Fibroblast of skin of left quadriceps (primary cell): ENCODE results near the gene TNFRSF1A.
A peak's percentile ranks its signal among the peaks of the same experiment; 100 is the strongest.

Source experiments
- DNase-seq, 2 experiments: peaks; one replicate each; pipeline ENCODE4 v3.0.0-alpha.2; 2013; ENCODE audit warnings: low read depth in 2 of 2

TNFRSF1A gene

DNA sequence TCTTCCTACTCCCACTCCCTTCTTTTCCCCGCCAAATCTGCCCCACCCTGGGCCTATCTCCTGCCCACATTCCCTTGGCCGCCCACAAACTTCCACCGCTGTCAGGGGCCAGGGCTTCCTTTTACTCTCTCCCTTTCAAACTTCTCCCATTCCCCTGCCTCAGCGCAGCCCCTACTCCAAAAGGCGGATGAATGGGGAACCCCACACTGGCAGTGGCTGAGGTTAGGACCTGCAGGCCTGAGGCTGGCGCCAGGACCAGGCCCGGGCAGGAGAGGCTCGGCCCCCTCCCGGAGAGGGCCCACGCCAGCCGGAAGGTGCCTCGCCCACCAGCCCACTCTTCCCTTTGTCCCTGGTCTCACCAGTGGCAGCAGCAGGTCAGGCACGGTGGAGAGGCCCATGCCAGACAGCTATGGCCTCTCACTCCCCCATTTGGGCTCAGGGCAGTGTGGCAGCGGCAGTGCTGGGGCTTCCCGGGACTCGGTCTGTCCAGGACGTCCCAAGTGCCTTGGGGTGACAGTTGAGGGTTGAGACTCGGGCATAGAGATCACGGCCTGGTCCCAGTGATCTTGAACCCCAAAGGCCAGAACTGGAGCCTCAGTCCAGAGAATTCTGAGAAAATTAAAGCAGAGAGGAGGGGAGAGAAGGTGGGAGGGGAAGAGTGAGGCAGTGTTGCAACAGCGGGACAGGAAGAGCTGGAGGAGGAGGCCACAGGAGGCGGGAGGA, at the start of gene TNFRSF1A:
TNFRSF1A (minus strand) TSS at position 660 of the 723 bp plus-strand sequence; CDS start at position 398, 262 bp downstream.
- DNase-seq: peak; percentile 51 to 57

DNA sequence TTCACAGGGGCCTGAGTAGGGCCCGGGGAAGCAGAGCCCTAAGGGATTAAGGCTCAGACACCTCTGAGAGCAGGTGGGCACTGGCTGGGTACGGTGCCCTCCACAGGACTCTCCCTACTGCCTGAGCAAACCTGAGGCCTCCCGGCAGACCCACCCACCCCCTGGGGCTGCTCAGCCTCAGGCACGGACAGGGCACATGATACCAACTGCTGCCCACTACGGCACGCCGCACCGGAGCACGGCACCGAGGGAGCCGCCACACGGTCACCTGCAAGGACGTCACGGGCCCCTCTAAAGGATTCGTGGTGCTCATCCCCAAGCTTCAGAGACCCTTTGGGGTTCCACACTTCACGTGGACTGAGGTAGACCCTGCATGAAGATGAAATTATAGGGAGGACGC, 49.1 kb upstream of the TNFRSF1A start:
- no peak for DNase-seq

DNA sequence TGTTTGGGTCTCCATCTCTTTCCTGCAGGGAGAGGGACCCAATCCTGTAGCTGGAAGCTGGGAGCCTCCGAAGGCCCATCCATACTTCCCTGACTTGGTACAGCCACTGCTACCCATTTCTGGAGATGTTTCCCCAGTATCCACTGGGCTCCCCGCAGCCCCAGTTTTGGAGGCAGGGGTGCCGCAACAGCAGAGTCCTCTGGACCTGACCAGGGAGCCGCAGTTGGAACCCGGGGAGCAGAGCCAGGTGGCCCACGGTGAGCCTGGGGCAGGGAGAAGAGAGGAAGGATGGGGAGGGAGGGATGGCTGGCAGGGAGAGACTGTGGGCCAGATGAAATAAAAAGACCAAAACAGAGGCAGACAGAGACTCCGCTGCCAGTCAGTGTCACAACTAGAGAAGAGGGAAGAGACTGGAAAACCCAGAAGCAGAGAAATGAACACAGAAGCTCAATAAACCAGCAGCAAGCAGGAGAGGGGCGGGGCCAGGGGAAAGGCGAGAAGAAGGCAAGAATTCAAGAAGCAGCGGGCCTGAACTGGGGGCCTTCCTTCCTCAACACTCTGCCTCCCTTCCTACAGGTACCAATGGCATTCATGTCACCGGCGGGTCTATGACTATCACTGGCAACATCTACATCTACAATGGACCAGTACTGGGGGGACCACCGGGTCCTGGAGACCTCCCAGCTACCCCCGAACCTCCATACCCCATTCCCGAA, 48.4 kb upstream of the TNFRSF1A start:
- DNase-seq: no peak

DNA sequence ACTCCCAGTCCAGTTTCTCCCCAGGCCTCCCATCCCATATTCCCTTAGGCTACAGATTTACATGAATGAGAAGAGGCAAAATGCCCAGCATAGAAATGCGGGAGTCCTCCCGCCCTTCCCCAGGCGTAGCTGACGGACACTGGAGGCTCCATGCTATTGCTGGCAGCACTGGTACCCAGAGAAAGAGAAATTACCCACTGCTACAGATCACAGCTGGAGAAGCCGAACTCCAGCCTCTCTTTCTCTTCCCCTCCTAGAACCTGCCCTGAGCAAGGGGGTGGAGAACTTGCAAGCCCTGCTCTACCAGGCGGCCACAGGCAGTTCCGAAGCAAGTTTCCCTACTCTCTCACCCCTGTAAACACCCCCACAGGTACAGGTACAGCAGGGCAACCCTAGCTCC, 45.7 kb upstream of the TNFRSF1A start:
- no peak for DNase-seq

DNA sequence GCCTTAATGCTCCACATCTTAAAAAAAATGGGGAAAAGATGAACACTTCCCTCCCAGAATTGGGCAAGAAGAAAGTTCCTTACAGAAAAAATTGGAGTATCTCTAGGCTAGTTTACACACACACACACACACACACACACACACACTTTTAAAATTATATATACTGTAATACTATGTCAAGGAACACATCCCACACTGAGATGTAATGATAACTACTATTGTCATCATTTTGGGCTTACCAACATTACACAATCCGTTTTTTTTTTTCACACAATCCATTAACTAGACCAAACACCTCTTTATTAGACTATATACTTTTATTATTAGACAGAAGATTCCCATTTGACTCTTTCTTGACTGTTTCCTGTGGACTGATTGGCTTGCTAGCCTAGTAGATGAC, 44.6 kb upstream of the TNFRSF1A start:
- DNase-seq: no peak

DNA sequence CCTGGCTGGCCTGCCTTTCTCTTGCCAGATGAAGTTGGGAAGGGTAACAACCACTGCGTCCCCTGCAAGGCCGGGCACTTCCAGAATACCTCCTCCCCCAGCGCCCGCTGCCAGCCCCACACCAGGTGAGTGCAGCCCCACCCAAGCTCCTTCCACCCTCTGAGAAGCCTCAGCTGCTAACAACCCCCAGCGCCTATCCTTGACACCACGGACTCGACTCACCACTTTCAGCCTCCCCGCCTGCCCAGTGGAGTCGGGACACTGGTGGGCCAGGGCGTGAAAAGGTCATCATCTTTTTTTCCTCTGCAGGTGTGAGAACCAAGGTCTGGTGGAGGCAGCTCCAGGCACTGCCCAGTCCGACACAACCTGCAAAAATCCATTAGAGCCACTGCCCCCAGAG, 44.2 kb upstream of the TNFRSF1A start:
- DNase-seq: no peak

DNA sequence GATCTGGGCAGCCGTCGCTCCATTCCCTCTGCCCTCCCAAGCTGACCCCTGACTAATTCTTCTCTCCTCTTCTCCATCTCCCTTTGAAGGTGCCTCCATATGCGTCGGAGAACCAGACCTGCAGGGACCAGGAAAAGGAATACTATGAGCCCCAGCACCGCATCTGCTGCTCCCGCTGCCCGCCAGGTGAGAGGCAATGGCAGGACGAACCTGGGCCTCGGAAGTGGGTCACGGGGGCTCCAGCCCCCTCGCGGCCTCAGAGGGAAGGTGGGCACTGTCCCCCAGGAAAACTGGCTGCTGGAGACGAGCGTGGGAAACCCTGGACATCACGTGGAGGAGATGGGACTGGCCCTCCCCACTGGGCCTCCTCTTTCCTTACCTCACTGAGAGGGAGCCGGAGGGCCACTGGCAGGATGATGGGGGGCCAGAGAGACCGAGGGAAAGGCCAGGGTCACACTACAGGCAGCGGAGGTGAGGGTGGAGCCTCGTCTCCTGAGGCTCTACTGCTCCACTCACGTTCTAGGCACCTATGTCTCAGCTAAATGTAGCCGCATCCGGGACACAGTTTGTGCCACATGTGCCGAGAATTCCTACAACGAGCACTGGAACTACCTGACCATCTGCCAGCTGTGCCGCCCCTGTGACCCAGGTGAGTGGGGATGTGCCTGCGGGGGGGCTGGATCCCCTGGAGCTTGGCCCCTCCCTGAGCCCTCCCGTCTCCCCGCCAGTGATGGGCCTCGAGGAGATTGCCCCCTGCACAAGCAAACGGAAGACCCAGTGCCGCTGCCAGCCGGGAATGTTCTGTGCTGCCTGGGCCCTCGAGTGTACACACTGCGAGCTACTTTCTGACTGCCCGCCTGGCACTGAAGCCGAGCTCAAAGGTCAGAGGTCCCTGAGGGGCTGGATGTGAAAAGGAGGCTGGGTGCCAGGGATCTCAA, 42.9 kb upstream of the TNFRSF1A start:
- DNase-seq: no peak

DNA sequence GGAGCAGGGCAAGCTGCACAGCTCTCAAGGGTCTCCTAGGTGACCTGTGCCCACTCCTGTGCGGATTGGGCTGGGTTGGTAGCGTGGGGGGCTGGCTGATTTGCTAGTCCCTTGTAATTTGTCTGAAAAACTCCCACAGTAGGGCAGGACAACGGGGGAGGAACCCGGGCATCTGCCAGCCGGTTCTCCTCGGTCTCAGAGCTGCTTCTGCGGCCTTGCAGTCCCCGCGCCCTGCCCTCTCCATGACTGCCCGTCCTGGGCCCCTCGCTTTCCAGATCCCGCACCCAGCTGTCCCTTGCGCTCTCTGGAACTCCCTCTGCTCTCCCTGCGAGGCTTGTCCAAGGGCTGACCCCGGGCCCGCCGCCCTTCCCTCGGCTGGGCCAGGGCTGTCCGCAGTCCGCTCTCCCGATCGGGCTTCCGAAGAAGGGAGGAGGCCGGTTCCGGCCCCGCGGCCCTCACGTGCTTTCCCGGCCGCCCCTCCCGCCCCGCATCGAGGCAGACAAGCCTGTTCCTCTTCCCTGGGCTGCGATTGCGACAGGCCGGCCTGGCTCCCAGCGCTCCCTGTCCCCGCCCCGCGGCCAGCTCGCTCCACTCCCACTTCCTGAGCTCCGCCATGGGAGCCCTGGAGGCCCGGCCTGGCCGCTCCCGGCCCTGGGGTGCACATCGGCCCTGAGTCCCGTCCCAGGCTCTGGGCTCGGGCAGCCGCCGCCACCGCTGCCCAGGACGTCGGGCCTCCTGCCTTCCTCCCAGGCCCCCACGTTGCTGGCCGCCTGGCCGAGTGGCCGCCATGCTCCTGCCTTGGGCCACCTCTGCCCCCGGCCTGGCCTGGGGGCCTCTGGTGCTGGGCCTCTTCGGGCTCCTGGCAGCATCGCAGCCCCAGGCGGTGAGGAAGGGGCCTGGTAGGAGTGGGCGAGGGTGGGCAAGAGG, 42.0 kb upstream of the TNFRSF1A start, which contains the start of gene LTBR:
LTBR (plus strand) TSS at position 591 of the 927 bp plus-strand sequence; CDS start at position 788, 197 bp downstream.
- DNase-seq: peak; percentile 83 to 84

DNA sequence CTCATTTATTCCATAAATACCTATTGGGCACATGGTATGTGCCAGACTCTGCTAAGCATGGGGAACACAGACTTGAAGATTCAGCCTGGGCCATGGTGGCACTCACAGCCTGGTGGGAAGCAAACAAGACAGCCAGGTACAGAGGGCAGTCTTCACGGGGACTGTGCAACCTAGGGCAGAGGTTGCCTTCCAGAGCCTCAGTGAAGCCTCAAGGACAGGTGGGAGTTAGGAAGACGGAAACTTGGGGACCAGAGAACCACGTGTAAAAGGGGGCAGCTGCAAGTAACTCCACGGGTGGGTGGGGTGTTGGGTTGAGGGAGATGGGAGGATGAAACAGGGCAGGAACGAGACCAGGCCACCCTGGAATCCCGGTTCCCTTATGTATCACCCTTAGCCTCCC, 41.1 kb upstream of the TNFRSF1A start:
- no peak for DNase-seq

DNA sequence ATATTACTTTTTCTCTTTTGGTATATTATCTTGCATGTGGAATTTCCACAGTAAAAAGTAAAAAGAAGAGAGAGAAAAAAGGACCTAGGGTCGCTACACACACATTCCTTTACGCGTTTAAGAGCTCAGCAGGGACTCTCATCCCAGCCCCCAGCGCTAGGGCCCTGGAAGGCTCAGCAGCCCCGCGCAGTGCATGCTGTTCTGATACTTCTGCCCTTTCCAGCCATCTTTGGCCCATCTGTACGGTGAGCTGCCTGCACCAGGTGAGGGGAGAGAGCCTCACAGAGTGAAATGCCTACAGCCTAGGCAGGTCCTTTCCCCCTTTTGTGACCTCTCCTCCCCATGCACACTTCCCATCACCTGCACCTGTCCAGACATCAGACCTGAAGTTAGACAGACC, 40.5 kb upstream of the TNFRSF1A start:
- no peak for DNase-seq

DNA sequence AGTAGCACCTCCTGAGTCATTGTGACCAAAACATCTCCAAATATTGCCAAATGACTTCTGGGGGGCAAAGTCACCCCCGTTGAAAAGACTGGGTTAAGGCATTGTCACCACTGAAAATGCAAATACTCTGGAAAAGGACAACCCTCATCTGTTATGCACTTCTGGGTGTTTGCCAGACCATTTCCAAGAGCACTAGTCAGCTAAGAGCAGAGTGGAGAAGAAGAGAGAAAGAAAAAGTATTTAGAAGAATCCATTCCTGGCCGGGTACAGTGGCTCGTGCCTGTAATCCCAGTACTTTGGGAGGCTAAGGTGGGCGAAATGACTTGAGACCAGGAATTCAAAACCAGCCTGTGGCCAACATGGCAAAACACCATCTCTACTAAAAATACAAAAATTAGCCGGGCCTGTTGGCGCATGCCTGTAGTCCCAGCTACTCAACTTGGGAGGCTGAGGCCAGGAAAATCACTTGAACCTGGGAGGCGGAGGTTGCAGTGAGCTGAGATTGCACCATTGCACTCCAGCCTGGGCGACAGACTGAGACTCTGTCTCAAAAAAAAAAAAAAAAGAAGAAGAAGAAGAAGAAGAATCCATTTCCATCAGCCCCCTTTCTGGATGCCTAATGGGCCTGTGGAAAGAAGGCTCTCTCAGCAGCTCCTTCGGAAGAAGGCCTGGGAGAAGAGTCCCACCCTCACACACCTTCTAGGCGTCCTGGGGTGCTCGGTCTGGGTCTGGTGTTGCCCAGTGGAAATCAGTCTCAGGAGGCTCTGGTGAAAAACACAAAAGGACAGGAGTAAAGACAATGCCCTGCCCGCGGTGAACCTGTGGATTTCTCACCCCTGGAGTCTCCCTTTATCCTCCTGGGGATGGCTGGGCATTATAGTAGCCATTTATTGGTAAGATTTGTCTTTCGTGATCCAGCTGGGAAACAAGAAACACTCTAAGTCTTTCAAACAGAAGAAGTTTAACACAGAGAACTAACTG, 38.6 kb upstream of the TNFRSF1A start:
- DNase-seq: no peak

DNA sequence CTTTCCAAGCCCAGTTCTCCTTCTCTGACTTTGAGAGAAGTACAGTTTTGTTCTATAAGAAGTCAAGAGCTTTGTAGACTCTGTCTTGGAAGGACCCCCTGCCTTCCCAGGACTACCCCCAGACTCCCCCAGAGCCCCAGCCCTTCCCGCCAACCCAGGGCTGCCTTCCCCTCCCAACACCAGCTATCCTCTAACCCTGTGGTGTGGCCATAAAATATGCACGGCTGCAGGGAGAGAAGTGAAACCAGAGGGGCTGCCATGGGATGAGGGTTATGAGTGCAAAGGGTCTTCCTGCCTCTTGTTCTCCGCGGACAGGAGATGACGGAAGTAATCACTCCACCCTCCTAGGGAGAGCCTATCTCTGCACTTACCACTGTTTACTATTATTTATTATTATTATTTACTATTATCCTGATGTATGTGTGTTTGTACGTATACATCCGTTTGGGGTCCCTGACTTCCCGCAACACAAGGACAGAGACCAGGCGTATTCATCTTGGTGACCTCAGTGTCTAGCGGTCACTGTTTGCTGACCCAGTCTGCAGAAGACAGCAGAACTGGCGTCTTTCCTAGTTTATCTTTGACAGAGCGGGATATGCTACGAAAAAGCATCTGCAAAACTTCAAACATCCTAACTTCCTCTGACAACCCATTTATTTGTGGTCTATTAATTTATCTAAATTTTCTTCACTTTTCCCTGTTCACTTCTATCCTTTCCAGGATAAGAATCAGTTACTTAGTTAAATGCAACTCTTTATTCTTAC, 37.0 kb upstream of the TNFRSF1A start:
- DNase-seq: no peak

DNA sequence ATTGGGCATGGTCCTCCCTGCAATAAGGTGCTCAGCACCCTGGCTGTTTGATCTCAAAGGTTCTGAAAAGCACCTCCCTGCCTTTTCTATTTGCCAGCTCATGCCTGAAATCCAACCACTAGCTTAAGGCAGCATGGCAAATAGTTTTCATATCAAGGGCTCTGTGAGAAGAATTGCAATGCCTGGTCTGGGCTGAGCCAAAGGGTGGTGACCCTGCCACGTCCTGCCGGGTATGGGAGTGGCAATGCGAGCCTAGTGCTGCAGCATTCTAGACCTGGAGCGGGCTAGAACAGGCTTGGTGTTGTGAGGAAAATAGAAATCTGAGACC, 35.8 kb upstream of the TNFRSF1A start:
- no peak for DNase-seq

DNA sequence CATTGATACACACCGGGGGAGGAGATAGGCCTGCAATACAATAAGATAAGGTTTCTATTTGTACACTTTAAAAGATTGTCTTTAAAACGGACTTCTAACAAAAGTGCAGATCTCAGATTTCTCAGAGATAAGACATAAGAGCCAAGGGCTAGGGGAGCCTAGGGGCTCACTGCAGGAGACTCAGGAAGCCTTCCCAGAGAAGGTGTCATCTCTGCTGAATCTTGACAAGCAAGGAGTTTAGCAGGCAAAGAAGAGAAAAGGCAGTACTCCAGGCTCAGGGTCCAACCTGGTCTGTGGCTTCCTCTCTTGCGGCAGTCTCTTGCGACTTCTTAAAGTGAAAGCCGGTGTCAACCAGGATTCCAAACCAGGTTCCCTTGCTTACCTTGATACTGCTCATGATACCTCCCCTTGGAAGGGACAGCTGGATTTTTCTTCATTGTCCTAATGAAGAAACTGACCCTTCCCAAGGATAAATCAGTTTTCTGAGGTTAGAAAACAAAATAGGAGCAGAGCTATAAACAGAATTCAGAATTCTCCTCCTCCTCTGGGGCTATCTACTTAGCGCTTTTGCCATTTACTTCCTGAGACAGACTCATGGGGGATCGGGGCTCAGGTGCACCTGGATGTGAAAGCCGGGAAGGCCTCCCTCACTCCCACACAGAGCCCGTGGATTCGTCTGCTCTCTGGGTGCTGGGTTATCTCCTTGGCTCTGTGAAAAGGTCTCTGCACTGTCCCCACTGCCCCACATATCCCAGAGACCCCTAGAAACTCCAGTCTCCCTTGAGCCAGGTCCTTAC, 35.2 kb upstream of the TNFRSF1A start:
- DNase-seq: no peak

DNA sequence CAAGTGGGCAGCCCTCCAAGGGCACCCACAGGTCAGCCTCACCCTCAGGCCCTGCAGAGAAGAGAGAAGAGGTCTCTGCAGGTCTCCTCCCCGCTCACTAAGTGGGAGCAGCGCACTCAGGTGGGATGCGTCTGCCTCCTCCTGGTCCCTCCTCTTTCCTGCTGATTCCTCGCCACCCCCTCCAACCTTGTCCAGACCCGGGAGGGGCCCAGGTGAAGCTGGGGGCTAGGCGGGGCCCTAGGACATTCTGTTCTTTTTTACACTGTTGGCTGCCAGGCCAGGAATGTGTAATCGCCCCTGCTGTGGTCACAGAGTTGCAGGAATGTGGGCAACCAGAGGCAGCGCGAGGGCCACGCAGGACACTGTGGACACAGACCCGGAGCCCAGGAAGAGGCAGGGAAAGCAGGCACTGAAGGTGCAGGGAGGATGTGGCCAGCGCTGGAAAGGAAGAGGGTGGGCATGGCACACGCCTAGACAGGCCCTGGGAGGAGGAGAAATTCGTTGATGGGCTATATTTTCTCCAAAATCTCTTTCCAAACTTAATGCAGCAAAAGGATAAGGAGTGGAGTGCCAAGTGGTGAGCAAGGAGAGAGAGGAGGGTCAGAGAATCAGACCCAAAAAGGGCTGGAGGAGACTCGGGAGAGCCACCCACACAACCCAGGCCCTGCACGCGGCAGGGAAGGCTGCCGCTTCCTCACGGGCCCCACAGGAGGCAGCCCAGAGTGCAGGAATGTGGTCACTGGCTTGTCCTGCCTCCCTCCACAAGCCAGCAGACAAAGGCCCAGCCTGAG, 34.4 kb upstream of the TNFRSF1A start:
- peak in 1 of 2 experiments; percentile 18 for DNase-seq

DNA sequence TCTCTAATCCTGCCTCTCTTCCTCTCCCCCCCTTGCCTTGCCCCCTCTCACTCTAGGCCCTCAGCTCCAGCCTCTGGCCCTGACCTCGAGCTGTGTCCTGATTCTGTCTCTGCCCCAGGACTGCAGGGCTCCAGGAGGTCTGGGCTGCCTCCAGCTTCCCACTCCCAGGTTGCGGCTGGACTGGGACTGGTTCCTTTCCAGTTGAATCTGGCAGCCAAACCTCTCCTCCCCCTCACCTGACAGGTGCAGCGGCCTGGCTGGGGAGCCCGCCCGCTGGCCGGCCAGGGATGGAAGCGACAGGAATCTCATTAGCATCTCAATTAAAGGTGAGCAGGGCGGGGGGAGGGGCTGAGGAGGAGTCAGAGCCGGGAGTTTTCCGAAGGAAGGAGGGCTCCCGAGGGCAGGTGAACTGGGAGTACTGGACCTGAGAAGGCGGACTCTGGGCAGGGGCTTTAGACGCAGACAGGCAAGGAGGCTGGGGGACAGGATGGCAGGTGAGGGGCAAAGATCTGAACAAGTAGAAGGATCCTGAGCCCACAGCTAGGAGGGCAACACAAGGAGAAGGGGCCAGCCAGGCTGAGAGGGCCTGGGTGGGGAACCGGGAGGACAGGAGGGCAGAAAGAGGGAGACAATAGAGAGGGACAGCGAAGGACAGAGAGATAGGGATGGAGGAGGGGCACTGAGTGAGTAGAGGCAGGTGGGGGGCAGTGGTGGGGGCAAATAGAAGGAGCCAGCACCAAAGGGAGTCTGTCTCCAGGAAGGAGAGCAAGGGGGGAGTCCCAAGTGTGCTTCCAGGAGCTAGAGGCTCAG, 33.6 kb upstream of the TNFRSF1A start, which contains the start of gene SCNN1A:
SCNN1A (minus strand) TSS at position 295 of the 810 bp plus-strand sequence. CDS start 780 bp downstream, outside the sequence.
- no peak for DNase-seq

DNA sequence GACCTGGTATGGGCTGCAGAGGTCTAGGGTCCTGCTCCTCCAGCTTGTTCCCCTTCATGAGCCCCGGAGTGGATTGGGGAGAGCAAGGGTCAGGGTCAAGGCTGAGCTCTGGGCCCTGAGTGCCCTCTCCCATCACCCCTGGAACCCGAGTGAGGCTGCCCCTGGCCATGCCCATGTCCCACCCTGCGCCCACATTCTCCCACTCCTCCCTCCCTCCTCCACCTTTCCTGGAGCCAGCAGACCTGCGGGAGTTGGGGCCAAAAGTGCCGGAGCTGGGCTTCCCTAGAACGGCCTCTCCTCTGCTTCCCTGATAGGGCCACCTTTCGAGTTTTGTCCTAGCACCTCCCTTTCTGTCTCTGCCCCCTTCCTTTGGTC, 32.9 kb upstream of the TNFRSF1A start:
- no peak for DNase-seq
